Activated T-cell treated with anti-CD3 and anti-CD28 coated beads, Interleukin-2, amount 50 U/mL, for 1 hour (primary cell): Measurements from ENCODE around the gene PRIM2.
"Not testable (repeated sequence)": the region's sequence is repeated elsewhere in the genome, so short reads cannot be mapped to it uniquely, and the experiment has no call there.

Experiments
- DNase-seq: peaks from one replicate; pipeline ENCODE4 v3.0.0-alpha.2; 2020

The PRIM2 gene, protein sequence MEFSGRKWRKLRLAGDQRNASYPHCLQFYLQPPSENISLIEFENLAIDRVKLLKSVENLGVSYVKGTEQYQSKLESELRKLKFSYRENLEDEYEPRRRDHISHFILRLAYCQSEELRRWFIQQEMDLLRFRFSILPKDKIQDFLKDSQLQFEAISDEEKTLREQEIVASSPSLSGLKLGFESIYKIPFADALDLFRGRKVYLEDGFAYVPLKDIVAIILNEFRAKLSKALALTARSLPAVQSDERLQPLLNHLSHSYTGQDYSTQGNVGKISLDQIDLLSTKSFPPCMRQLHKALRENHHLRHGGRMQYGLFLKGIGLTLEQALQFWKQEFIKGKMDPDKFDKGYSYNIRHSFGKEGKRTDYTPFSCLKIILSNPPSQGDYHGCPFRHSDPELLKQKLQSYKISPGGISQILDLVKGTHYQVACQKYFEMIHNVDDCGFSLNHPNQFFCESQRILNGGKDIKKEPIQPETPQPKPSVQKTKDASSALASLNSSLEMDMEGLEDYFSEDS

GRCh38 chr6:57317060-57317943 lies at the start of gene PRIM2:
PRIM2 (plus strand) TSS chr6:57317630; CDS start chr6:57318446, 816 bp downstream.
- DNase-seq: peak; percentile 78

- no peak for DNase-seq
Measured at GRCh38 chr6:57268294-57268640, 49.2 kb upstream of the PRIM2 start.

DNA sequence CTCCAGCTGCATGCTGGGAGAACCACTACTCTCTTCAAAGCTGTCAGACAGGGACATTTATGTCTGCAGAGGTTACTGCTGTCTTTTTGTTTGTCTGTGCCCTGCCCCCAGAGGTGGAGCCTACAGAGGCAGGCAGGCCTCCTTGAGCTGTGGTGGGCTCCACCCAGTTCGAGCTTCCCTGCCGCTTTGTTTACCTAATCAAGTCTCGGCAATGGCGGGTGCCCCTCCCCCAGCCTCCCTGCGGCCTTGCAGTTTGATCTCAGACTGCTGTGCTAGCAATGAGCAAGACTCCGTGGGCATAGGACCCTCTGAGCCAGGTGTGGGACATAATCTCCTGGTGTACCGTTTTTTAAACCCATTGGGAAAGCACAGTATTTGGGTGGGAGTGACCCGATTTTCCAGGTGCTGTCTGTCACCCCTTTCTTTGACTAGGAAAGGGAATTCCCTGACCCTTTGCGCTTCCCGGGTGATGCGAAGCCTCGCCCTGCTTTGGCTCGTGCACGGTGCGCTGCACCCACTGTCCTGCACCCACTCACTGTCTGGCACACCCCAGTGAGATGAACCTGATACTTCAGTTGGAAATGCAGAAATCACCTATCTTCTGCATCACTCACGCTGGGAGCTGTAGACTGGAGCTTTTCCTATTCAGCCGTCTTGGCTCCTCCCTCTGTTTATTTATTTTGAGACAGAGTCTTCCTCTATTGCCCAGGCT lies 43.2 kb upstream of the PRIM2 start:
- not testable (repeated sequence) for DNase-seq

GRCh38 chr6:57275384-57275783 lies 42.0 kb upstream of the PRIM2 start:
- no peak for DNase-seq

- DNase-seq: no peak
Measured at GRCh38 chr6:57276946-57277345, 40.5 kb upstream of the PRIM2 start.

DNA sequence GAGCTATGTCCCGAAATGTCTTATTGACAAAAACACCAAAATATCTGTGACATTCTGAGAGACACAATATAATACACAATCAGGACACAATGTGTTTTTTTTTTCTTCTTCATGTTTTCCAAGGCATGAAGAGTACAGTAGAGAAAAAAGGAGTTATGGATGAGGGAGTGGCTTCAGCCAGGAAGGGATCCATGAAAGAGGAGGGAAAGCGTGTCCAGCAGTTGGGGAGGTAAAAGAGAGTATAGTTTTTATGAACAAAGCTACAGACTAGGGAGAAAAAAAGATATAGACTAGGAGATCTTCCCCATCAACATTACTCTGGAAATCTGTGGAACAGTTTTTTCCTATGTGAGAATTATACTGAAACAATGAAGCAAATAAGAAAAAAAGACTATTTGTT lies 38.9 kb upstream of the PRIM2 start:
- DNase-seq: no peak

DNA sequence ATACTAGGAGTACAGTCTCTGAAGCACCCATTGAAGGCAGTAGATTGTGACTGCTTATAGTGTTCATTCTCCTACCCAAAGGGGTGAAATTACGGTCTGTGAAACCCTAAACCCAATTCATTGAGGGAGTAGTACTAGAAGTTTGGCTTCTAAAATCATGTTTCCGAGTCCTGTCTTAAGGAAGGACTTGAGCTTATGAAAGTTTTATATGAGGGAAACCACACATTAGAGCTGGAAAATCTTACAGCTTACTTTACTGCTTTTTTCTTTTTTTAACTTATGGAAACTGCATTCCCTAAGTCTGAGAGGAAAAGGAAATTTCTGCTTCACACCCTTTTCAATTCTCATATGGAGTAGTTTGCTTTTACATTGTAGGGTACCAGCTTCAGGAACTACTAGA lies 38.4 kb upstream of the PRIM2 start:
- no peak for DNase-seq

GRCh38 chr6:57283106-57283505 lies 34.3 kb upstream of the PRIM2 start:
- no peak for DNase-seq

DNA sequence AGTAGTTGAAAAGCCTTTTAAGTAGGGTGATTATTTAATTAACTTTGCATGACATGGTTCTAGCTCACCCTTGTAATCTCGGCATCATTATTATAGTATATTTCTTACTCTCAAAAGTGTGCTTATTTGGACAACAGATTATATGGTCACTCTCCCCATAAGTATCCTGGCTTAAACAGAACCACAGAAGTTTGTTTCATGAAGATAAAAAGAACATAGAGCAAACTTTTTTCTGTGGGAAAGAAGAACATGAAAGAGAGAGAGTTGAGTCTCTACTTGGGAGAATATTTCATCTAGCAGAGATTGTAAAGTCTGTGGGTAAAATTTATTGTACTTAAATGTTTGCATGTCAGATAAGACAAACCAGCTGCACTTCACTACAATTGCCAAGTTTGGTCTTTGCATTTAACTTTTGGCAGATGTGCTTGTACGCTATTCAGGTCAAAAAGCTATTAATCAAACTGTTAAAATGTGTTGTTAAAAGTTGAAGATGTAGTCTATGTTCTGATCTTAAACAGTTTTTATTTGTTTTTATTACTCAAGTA lies 33.4 kb upstream of the PRIM2 start:
- DNase-seq: no peak

DNA sequence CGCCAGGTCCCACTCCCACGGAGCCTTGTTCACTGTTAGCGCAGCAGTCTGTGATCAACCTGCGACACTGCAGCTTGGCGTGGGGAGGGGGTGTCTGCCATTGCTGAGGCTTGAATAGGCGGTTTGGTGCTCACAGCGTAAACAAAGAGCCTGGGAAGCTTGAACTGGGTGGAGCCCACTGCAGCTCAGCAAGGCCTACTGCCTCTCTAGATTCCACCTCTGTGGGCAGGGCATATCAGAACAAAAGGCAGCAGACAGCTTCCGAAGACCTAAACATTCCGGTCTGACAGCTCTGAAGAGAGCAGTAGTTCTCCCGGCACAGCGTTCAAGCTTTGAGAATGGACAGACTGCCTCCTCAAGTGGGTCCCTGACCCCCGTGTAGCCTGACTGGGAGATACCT lies 29.3 kb upstream of the PRIM2 start:
- not testable (repeated sequence) for DNase-seq

DNA sequence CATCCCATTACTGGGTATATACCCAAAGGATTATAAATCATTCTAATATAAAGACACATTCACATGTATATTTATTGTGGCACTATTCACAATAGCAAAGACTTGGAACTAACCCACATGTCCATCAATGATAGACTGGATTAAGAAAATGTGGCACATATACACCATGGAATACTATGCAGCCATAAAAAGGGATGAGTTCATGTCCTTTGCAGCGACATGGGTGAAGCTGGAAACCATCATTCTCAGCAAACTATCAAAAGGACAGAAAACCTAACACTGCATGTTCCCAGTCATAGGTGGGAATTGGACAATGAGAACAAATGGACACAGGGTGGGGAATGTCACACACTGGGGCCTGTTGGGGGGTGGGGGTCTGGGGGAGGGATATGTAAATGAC lies 24.0 kb upstream of the PRIM2 start:
- DNase-seq: not testable (repeated sequence)

DNA sequence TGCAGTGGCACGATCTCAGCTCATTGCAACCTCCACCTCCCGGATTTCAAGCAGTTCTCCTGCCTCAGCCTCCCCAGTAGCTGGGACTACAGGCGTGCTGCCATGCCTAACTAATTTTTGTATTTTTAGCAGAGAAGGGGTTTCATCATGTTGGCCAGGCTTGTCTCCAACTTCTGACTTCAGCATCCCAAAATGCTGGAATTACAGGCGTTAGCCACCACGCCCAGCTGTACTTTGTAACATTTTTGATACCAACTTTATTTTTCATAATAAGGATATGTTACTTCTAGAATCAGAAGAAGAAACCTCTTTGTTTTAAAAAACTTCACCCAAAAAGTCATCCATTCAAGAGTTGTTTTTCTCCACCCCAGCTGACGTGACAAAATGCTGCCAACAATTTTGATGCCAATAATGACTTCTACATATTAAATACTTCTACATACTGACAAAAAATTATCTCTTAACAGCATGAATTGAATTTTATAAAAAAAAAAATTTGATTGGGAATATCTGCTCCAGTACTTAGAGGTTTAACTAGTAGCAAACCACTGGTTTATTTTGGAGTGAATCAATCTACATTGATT lies 22.5 kb upstream of the PRIM2 start:
- DNase-seq: no peak

DNA sequence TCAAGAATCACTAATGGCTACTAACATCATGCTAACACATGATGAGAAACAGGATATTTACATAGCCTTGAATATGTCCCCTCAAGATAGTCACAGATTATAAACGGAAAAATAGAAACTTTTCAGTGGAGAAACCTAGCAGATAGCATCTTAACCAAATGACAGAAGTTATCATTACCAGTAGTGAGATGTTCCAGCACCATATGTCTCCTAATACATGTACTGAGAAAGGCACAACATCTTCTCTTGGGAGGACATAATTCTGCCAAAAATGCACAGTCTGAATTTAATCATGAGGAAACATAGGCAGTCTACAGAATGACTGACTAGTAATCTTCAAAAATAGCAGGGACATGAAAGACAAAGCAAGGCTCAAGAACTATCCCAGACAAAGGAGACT lies 19.9 kb upstream of the PRIM2 start:
- no peak for DNase-seq

- DNase-seq: no peak
Measured at GRCh38 chr6:57298741-57299140, 18.7 kb upstream of the PRIM2 start.

- DNase-seq: no peak
Measured at GRCh38 chr6:57301757-57302156, 15.7 kb upstream of the PRIM2 start.

GRCh38 chr6:57302477-57302876 lies 15.0 kb upstream of the PRIM2 start:
- DNase-seq: no peak

DNA sequence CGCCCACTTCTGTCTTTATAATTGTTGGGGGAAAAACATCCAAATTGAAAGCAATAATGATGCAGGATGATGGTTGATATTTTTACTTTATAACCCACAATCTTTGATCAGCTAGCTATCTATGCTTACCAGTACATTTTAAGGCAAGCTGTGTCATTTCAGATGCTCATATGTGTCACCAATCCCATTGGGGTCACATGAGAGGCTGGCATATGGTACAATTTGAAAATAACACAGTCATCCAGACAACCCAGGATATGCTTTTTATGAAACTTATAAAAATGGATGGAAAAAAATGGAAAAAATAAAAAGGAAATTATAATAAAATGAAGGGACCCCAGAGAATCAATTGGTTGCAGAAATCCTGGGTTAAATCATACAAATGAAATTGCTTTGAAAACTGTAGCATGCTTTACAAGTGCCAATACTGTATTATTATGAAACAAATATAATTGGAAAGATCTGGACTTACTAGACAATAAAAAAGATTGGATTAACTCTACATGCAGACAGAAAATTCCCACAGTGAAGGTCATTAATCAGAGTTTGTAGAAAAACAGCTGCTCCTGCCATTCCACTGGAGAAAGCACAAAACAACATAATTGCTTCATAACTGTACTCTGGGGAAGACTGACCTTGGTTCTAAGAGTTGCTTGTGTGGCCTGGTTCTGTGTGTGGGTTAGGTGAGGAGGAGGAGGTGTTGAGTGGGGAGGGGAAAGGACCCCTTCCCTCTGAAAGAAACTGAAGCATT lies 13.3 kb upstream of the PRIM2 start:
- DNase-seq: no peak

DNA sequence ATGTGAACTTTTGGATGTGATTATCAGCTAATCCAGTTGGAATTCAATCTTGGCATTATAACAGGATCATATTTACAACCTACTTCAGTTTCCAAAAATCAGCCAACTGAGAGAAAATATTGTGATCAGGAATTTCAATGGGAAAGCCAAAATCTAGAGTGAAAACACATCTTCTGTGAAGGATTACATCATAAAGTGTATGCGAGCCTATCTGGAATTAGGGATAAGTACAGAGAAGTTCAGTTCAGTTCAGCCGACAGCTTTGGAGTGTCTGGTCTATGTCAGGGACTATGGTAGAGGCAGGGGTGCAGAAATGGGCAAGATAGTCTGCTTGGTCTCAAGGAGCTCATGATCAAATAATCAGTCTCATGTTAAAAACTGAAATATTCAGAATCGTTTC lies 12.3 kb upstream of the PRIM2 start:
- no peak for DNase-seq

- no peak for DNase-seq
Measured at GRCh38 chr6:57305761-57306160, 11.7 kb upstream of the PRIM2 start.

DNA sequence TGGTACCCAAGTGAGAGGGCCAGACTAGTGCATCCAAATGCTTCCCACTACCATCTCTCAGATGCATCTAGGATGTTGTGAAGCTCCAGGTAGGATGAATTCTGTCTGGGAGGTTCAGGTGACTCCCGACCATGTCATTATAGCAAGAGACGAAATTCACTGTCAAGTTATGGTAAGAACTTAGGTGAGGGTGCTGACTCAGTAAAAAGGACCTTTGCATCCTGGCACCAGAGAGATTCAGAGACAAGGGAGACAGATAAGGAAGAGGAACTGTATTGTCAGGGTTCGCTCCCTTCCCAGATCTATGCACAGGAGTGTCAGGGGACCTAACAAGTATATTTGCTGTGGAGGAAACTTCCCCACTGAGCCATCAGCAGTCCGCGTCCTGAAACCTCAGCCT lies 11.2 kb upstream of the PRIM2 start:
- no peak for DNase-seq

GRCh38 chr6:57307850-57308249 lies 9.6 kb upstream of the PRIM2 start:
- no peak for DNase-seq

DNA sequence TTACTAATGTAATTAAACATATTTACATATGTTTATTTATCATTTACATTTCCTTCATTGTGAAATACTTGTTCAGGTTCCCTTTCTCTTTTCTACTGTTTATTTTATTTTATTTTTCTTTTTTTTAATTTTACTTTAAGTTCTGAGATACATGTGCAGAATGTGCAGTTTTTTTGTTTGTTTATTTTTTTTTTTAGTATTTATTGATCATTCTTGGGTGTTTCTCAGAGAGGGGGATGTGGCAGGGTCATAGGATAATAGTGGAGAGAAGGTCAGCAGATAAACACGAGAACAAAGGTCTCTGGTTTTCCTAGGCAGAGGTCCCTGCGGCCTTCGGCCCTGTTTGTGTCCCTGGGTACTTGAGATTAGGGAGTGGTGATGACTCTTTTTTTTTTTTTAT lies 8.7 kb upstream of the PRIM2 start:
- DNase-seq: not testable (repeated sequence)
